Fibroblast of peridontal ligament (primary cell): ENCODE data around the gene ATP5F1D.
A peak's percentile ranks its signal among the peaks of the same experiment; 100 is the strongest.
"Not testable (repeated sequence)": the region's sequence is repeated elsewhere in the genome, so short reads cannot be mapped to it uniquely, and the experiment has no call there.

Source experiments
- DNase-seq: peaks from one replicate; pipeline ENCODE4 v3.0.0-alpha.2; 2010; ENCODE audit errors: extremely low read depth

The ATP5F1D gene

GRCh38 chr19:1241417-1242095 lies at the start of gene ATP5F1D:
TSS of gene ATP5F1D (plus strand) at chr19:1241751. CDS start at chr19:1241851, 100 bp downstream.
- DNase-seq = peak; percentile 92

- DNase-seq = no peak
Observed at GRCh38 chr19:1199531-1199930, 42.0 kb upstream of the ATP5F1D start.

GRCh38 chr19:1200614-1201013 lies 40.9 kb upstream of the ATP5F1D start:
- not testable (repeated sequence) for DNase-seq

DNA sequence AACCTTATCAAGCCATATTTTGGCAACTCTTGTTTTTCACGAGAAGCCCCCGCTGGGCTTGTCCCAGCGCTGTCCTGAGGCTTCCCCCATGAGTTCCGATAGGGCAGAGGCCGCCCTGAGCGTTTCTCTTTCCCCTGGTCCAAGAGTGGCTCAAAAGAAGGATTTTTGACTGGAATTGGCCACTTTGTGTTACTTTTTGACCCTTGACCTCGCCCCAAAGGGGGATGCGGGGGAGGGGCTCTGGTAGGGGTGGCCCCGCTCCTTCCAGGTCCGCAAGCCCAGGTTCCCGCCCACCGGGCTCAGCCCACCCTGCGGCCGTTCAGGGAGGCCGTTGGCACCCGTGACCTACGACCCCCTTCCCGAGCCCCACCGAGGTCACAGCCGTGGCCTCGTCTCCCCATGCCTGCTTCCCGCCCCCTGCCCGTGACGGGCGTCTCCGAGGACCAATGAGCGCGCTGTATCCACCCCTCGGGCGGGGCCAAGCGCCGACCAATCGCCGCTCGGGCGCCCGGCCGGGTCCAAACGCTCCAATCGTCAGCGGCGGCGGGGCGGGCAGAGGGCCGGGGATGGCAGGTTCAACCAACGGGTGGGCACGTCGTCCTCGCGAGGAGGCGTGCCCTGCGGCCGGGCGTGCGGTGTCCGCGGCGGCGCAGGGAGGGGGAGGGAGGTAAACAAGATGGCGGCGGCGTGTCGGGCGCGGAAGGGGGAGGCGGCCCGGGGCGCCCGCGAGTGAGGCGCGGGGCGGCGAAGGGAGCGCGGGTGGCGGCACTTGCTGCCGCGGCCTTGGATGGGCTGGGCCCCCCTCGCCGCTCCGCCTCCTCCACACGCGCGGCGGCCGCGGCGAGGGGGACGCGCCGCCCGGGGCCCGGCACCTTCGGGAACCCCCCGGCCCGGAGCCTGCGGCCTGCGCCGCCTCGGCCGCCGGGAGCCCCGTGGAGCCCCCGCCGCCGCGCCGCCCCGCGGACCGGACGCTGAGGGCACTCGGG lies 36.1 kb upstream of the ATP5F1D start, which contains the start of gene STK11:
Gene STK11 (plus strand): TSS at position 665 of the 986 bp plus-strand sequence. CDS start 1,136 bp downstream, outside the sequence.
- peak; percentile 92 for DNase-seq

- no peak for DNase-seq
Observed at GRCh38 chr19:1206150-1206863, 35.2 kb upstream of the ATP5F1D start.

- no peak for DNase-seq
Observed at GRCh38 chr19:1206864-1207450, 34.6 kb upstream of the ATP5F1D start.

DNA sequence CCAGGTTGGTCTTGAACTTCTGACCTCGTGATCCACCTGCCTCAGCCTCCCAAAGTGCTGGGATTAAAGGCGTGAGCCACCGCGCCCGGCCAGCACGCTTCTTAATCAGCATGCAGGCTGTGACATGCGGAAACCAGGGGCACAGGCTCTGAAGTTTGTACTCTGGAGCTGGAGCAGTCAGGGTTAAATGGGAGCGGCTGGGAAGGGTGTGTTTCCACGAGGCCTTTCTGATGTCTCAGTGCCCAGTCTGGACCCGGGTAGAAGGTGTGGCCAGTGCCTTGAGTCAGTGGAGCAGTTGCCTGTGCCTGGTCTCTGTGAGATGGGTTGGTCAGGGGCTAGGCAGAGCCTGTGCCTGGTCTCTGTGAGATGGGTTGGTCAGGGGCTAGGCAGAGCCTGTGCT lies 32.7 kb upstream of the ATP5F1D start:
- DNase-seq = not testable (repeated sequence)

DNA sequence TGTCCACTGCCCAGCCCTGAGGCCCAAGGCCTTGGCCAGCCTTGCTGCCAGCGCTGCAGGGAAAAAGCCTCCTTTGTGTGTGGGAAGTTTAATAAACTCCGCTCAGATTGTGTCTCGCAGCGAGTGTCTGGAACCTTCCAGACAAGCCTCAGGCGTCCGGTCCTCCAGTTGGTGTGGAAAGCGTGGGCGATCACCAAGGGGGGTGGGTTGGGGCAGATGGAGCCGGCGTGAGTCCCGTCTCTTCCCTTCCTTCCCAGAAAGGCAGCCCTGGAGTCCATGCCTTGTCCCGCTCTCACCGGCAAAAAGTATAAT lies 31.4 kb upstream of the ATP5F1D start:
- no peak for DNase-seq

- DNase-seq = no peak
Observed at GRCh38 chr19:1211494-1212234, 29.9 kb upstream of the ATP5F1D start.

DNA sequence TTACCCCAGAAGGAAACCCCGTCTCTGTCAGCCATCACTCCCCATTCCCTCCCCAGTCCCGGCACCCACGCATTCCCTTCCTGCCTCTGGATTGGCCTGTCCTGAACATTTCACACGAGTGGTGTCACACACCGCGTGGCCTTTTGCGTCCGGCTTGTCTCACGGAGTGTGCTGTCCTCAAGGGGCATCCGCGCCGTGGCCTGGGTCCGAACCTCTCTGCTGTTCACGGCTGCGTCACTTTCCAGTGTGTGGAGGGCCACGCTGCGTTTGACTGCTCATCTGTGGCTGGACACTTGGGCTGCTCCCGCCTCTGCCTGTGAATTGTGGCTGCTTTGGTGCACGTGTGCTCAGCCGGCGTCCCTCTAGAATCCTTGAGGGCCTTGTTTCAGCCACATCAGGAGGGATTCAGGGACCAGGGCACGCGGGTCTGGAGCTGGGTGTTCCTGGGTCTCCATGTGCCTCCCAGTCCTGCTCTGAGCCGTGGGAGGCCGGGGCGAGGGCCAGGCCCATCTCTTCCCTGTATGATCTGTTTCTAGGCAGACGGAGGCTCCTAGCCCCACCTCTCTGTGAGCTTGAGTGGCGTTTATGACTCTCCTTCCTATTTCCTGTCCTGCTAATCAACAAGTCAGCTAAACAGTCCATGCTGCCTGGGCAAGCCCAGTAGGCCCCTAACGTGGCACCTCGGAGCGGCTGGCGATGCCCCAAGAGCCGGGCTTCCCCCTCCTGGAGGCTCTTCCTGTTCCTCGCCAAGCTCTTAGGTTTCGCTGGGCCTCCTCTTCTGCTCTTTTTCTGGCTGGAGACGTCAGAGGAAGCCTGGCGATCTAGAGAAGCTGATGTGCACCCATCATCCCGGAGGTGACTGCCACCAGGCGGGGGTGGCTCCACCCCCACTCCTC lies 27.9 kb upstream of the ATP5F1D start:
- DNase-seq = peak; percentile 47

DNA sequence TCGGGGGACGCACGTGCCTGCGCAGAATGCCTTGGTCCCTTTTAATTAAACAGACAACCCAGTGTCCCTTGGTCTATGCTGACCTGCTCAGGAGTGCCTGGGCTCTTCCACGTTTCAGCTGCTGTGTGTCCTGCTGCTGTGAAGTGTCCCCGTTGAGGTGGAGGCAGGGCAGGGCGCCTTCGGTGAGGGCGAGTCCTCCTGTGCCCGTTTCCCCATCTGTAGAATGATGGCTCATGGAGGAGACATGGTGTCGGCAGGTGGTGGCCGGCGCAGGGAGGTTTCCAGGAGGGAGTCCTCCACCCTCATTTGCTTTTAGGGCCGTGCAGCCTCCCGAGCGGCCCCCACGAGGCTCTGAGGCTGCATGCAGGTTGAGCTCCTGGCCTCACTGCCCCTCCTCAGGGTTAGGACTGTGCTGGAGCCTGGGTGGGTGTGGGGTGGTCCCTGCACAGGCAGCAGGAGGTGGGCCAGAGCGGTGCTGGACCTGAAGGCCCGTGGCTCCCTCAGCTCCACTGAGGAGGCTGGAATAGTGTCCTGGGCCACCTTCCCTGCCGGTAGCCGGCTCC lies 27.2 kb upstream of the ATP5F1D start:
- no peak for DNase-seq

- no peak for DNase-seq
Observed at GRCh38 chr19:1214862-1215731, 26.5 kb upstream of the ATP5F1D start.

DNA sequence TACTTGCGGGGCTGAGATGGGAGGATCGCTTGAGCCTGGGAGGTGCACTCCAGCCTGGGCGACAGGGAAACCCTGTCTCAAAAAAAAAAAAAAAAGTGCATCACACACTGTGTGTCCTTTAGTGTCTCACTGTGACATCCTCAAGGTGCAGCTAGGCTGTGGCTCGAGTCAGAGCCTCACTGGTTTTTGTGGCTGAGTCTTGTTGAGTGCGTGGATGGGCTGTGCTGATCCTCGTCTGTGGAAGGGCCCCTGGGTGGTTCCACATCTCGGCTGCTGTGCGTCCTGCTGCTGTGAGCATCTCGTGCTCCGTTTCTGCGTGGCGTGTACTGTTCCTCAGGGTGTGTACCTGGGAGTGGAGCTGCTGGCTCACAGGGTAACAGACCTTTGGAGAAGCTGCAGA lies 24.8 kb upstream of the ATP5F1D start:
- DNase-seq = no peak

DNA sequence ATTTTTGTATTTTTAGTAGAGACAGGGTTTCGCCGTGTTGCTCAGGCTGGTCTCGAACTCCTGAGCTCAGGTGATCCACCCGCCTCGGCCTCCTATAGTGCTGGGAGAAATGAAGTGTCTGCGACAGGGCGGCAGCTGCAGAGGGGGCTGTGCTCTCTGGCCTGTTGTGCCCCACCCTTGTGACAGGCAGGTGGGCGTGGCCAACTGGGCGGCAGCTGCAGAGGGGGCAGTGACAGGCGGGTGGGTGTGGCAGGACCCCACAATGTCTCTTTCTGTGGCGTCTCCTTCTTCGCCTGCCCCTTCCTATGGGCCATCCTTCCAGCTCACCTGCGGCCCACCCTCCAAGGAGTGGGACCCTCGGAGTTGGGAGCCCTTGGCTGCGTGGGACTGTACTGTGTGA lies 24.2 kb upstream of the ATP5F1D start:
- no peak for DNase-seq

DNA sequence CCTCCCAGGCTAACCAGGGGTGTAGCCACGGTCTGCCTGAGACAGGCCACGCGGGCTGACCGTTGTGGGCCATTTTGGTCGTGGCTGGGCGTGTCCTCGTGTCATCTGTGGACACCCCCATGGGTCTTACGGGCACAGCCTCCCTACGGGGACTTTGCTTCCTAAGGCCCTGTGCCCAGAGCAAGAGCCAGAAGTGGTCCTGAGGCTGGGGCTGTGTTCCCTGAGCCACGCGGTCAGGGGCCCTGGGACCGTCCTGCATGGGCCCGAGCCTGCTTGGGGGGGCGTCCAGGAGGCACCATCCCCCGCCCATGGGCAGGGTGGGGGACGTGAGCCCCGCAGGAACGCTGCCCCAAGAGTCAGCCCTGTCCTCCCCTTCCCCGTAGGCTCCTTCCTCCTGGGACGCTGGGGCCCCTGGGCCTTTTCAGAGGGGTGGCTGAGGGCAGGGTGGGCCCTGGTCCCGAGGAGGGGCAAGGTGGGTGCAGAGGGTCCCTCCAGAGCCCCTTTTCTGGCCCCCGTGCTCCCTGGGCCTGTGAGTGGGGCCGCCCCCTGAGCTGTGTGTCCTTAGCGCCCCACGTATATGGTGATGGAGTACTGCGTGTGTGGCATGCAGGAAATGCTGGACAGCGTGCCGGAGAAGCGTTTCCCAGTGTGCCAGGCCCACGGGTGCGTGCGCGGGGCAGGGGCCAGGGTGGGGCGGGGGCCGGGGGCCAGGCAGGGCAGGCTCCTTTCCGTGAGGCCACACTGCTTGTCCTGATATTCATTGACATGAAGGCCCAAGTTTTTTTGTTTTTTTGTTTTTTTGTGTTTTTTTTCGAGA lies 22.6 kb upstream of the ATP5F1D start:
- DNase-seq = no peak

DNA sequence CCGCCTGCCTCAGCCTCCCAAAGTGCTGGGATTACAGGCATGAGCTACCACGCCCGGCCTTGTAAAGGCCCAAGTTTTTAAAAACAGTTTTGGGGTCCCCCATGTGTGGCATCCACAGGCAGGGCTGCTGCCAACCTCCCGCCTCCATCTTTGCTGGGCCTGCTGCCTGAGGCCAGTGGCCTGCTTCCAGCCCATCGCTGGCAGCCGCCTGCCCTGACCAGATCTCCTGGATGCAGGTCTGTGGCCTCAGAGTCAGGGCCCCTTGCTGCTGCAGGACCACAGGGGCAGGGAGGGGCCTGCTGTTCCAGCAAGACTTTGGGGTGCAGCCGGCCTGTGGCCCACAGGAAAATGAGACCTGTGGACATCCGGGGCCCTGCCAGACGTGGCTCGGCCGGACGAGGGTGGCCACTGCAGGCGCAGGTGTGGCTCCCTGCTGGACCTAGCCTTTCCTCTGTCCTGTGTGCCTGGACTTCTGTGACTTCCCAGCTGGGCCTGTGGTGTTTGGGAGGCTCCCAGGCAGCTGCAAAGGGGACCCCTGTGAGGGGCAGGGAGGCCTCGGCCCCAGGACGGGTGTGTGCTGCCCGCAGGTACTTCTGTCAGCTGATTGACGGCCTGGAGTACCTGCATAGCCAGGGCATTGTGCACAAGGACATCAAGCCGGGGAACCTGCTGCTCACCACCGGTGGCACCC lies 21.6 kb upstream of the ATP5F1D start:
- DNase-seq = no peak

DNA sequence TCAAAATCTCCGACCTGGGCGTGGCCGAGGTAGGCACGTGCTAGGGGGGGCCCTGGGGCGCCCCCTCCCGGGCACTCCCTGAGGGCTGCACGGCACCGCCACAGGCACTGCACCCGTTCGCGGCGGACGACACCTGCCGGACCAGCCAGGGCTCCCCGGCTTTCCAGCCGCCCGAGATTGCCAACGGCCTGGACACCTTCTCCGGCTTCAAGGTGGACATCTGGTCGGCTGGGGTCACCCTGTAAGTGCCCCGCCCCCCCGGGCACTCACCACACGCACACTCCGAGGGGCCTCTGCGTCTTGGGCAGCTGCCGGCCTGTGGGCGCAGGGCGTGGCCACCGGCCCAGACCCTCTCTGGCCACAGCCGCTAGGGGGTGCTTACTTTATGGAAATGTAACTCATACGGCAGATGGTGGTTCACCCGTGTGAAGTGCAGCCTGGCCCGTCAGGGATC lies 21.0 kb upstream of the ATP5F1D start:
- no peak for DNase-seq
